ENCODE results near the gene SCN1A.

Gene SCN1A

DNA sequence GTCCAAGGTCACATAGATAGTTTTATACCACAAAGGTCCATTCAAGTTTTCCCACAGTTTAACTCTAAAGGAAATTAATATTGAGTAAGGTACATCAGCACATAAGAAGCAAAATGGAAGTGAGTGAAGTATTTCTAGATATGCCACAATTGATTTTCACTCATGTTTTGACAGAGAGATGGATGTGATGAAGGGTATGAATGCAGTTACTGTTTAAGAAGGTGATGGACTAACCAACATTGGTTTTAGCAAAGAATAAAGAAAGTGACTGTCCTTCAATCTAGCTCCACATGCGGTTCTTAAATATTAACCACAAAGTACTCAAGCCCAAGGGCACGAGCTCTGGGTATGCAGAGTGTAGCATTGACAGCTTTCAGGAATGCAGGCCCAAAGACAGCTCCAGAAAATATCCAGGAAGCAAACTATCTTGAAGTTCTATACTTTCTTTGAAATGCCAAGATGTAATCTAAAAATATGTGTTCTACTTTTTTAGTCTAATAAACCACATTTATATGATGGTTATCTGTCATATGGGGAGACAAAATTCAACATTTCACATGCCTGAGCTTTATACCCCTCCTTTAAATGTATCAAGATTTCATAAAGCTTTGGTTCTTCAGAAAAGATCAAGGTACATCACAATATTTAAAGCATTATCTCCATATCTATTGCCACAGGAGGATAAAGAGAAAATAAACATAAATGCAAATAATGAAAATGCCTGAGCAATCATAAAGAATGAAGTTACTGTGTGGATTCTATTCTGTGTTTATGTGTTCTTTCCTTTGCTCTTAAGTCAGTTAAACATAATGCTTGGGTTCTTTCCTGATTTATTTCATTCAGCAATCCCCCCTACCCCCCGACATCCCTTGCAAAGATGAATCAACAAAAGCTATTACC is 6.7 kb upstream of the SCN1A start:
- Histone ChIP-seq H3K27ac (no peak overlapping the region), H3K27me3 (ENCODE audit: control insufficient read depth, insufficient read depth, low read length) (no peaks in the 10 kb centered on the region), H2AFZ (no peak overlapping the region), H3K36me3 (ENCODE audit: control insufficient read depth, insufficient read depth, low read length) (no peaks in the 10 kb centered on the region), H3K79me2 (no peaks in the 10 kb centered on the region), H3K4me1 (no peaks in the 10 kb centered on the region), H3K4me2 (ENCODE audit: low read length) (no peak overlapping the region), H3K9me3 (ENCODE audit: control insufficient read depth, low read length) (no peaks in the 10 kb centered on the region), H3K9ac (no peak overlapping the region), H3K4me3 (ENCODE audit: low read depth, low read length) (no peak overlapping the region)
- TF ChIP-seq, protein P1, sequence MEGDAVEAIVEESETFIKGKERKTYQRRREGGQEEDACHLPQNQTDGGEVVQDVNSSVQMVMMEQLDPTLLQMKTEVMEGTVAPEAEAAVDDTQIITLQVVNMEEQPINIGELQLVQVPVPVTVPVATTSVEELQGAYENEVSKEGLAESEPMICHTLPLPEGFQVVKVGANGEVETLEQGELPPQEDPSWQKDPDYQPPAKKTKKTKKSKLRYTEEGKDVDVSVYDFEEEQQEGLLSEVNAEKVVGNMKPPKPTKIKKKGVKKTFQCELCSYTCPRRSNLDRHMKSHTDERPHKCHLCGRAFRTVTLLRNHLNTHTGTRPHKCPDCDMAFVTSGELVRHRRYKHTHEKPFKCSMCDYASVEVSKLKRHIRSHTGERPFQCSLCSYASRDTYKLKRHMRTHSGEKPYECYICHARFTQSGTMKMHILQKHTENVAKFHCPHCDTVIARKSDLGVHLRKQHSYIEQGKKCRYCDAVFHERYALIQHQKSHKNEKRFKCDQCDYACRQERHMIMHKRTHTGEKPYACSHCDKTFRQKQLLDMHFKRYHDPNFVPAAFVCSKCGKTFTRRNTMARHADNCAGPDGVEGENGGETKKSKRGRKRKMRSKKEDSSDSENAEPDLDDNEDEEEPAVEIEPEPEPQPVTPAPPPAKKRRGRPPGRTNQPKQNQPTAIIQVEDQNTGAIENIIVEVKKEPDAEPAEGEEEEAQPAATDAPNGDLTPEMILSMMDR (IDR thresholded peaks at IDR 0.05), result no peak

DNA sequence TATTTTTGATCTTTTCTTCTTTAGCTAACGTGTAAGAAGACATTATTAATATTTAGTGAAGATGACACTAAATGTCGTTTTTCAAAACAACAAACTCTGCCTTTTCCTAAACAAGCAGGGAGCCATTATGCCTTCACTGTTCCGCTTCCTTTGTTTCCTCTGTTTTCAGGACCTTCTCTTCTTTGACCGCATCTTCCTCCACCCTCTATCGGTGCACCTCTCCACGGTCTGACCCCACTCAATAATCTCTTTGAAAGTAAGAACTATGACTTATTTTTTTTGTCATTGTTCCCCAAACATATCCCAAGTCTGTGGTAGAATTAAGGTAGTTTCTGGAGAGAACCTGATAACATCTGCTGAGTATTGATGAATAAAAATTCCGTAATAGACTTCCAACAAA is 5.8 kb upstream of the SCN1A start:
- no peaks in the 10 kb centered on the region for H3K9me3 ChIP-seq (ENCODE audit: control insufficient read depth, low read length)
- H3K27ac ChIP-seq, result no peak overlapping the region
- no peaks in the 10 kb centered on the region for H3K36me3 ChIP-seq (ENCODE audit: control insufficient read depth, insufficient read depth, low read length)
- H3K79me2 ChIP-seq, result no peaks in the 10 kb centered on the region
- TF ChIP-seq, protein P1 (IDR thresholded peaks at IDR 0.05), result no peak
- no peak overlapping the region for H3K4me2 ChIP-seq (ENCODE audit: low read length)
- H3K4me1 ChIP-seq, result no peaks in the 10 kb centered on the region
- H3K4me3 ChIP-seq (ENCODE audit: low read depth, low read length), result no peak overlapping the region
- no peaks in the 10 kb centered on the region for H3K27me3 ChIP-seq (ENCODE audit: control insufficient read depth, insufficient read depth, low read length)
- H2AFZ ChIP-seq, result no peak overlapping the region
- no peak overlapping the region for H3K9ac ChIP-seq

DNA sequence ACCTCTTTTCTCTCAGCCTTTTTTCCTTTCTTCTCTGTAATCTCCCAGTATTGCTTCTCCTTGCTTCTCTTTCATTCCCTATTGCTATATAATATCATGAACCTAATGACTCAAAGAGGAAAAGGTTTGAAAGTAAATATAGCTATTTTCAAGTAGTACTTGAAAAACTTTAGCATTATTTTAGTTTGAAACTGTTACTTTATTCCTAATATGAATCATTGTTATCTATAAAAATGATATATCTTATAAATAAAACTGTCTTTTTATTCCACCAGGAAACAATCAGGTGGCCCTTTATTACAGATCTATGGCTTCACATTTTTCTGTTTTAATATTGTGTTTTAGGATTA is 311 bp upstream of the SCN1A start:
- no peak overlapping the region for H3K9ac ChIP-seq
- no peaks in the 10 kb centered on the region for H3K4me1 ChIP-seq
- no peaks in the 10 kb centered on the region for H3K27me3 ChIP-seq (ENCODE audit: control insufficient read depth, insufficient read depth, low read length)
- no peak overlapping the region for H3K4me3 ChIP-seq (ENCODE audit: low read depth, low read length)
- H3K79me2 ChIP-seq, result no peaks in the 10 kb centered on the region
- H3K4me2 ChIP-seq (ENCODE audit: low read length), result no peak overlapping the region
- H3K9me3 ChIP-seq (ENCODE audit: control insufficient read depth, low read length), result no peaks in the 10 kb centered on the region
- no peak overlapping the region for H3K27ac ChIP-seq
- TF ChIP-seq, protein P1 (IDR thresholded peaks at IDR 0.05), result no peak
- H3K36me3 ChIP-seq (ENCODE audit: control insufficient read depth, insufficient read depth, low read length), result no peaks in the 10 kb centered on the region
- H2AFZ ChIP-seq, result no peak overlapping the region

DNA sequence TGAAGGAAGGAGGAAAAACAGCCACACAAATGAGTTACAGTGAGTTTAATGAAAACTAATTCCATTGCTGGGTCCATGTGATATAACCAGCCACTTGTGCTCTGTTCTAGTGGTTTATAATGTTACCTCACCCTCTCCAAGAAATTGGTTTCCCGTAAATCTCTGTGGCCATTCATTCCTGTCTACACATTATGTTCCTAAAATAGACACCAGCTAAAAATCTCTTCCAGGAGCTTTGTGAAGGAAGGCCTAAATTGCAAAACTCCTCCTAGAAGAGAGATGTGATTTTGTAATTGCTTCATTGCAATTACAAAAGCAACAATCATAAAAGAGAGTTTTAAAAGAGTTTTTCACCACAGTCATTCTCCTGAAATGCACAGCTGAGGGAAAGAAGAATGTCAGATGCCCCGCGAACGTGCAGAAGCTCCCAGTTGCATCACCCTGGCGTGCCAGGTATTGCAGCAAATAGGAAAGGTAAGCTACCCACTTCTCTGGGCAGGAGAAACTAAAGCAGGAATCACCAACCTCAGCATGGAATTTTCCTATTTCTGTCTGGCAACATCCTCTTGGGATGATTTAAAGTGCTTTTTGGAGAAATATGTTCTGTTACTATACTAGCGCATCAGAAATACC is 1.7 kb downstream of the SCN1A start:
- TF ChIP-seq, protein P1 (IDR thresholded peaks at IDR 0.05), result no peak
- Histone ChIP-seq H3K4me3 (ENCODE audit: low read depth, low read length) (no peak overlapping the region), H3K9ac (no peak overlapping the region)

More for the DNA sequence above, 1.7 kb downstream of the SCN1A start:
- no peaks in the 10 kb centered on the region for H3K79me2 ChIP-seq
- no peak overlapping the region for H3K27ac ChIP-seq
- no peaks in the 10 kb centered on the region for H3K36me3 ChIP-seq (ENCODE audit: control insufficient read depth, insufficient read depth, low read length)
- H2AFZ ChIP-seq, result no peak overlapping the region
- no peaks in the 10 kb centered on the region for H3K4me1 ChIP-seq
- no peaks in the 10 kb centered on the region for H3K9me3 ChIP-seq (ENCODE audit: control insufficient read depth, low read length)
- H3K27me3 ChIP-seq (ENCODE audit: control insufficient read depth, insufficient read depth, low read length), result no peaks in the 10 kb centered on the region
- no peak overlapping the region for H3K4me2 ChIP-seq (ENCODE audit: low read length)
